Immature natural killer cell (primary cell): Measurements from ENCODE around the gene ELL. TPM values are rescaled to one million over a fixed set of nuclear protein-coding genes. Genes with fewer than 3 reads are reported as not detected.

Experiments
- DNase-seq, 3 donors: peaks; one replicate each; pipeline ENCODE4 v3.0.0; 2022; ENCODE audit warnings: mixed read lengths in 1 of 3
- H3K27ac Mint-ChIP-seq, 6 donors: one replicate each; pipeline ENCODE4 v1.8.0; 2020; ENCODE audit warnings: mixed read lengths in 6 of 6, mild to moderate bottlenecking in 5 of 6, inconsistent platforms in 4 of 6, moderate library complexity in 3 of 6
- H3K27me3 Mint-ChIP-seq, 3 donors: one replicate each; pipeline ENCODE4 v1.8.0; 2020 to 2021; ENCODE audit warnings: low read depth in 3 of 3, mild to moderate bottlenecking in 3 of 3, mixed read lengths in 3 of 3, moderate library complexity in 3 of 3, inconsistent platforms in 1 of 3
- H3K36me3 Mint-ChIP-seq, 3 donors: one replicate each; pipeline ENCODE4 v1.8.0; 2020; ENCODE audit warnings: mixed read lengths in 3 of 3, inconsistent platforms in 2 of 3, mild to moderate bottlenecking in 2 of 3
- H3K4me1 Mint-ChIP-seq, 2 donors: one replicate each; pipeline ENCODE4 v1.8.0; 2020; ENCODE audit warnings: inconsistent platforms in 2 of 2, mild to moderate bottlenecking in 2 of 2, mixed read lengths in 2 of 2, moderate library complexity in 1 of 2
- H3K4me3 Mint-ChIP-seq, 5 donors: one replicate each; pipeline ENCODE4 v1.8.0; 2020; ENCODE audit warnings: mild to moderate bottlenecking in 5 of 5, mixed read lengths in 5 of 5, inconsistent platforms in 3 of 5, moderate library complexity in 3 of 5
- H3K9me3 Mint-ChIP-seq, 6 donors: one replicate each; pipeline ENCODE4 v1.8.0; 2020; ENCODE audit warnings: mild to moderate bottlenecking in 6 of 6, mixed read lengths in 6 of 6, inconsistent platforms in 4 of 6, moderate library complexity in 3 of 6
- polyA plus RNA-seq, 3 donors: library from polyadenylated mRNA; unstranded; fragments of 300-500 nt; fragmentation: Illumina TruSeq; gene quantifications; one replicate each; pipeline ENCODE4 v1.2.3, GENCODE V29; 2021

ELL gene
- polyA plus RNA-seq, 3 donors from 2014 or later, result 9.1 to 21.1 (median 11.1) TPM

GRCh38 chr19:18522124-18522861 lies 423 bp upstream of the ELL start:
- no peaks in the 10 kb centered on the region for H3K36me3 Mint-ChIP-seq
- no peaks in the 10 kb centered on the region for H3K9me3 Mint-ChIP-seq
- H3K4me1 Mint-ChIP-seq, result peaks cover 19 to 29% of the 10 kb centered on the region in 2 donors
- peak; percentile 100 for DNase-seq
- H3K27ac Mint-ChIP-seq, result peak overlapping the region; percentile 93 to 97 (median 96)
- H3K27me3 Mint-ChIP-seq, result peaks cover 4 to 13% (median 10%) of the 10 kb centered on the region in 3 donors
- H3K4me3 Mint-ChIP-seq, result peak overlapping the region; percentile 90 to 99 (median 95)

- no peaks in the 10 kb centered on the region for H3K36me3 Mint-ChIP-seq
- peak overlapping the region; percentile 92 to 98 (median 96) for H3K27ac Mint-ChIP-seq
- DNase-seq, result peak in 1 of 3 donors; percentile 24
- peak overlapping the region; percentile 90 to 99 (median 97) for H3K4me3 Mint-ChIP-seq
- peaks cover 29 to 39% of the 10 kb centered on the region in 2 donors for H3K4me1 Mint-ChIP-seq
- H3K9me3 Mint-ChIP-seq, result no peaks in the 10 kb centered on the region
- H3K27me3 Mint-ChIP-seq, result peaks cover 4 to 13% (median 11%) of the 10 kb centered on the region in 3 donors
Measured at GRCh38 chr19:18520848-18521691, 800 bp downstream of the ELL start.

GRCh38 chr19:18519962-18520847 lies 1.7 kb downstream of the ELL start:
- DNase-seq, result peak; percentile 48 to 57 (median 55)
- peaks cover 33 to 47% of the 10 kb centered on the region in 2 donors for H3K4me1 Mint-ChIP-seq
- H3K36me3 Mint-ChIP-seq, result no peaks in the 10 kb centered on the region

GRCh38 chr19:18518639-18519038 lies 3.2 kb downstream of the ELL start:
- H3K27me3 Mint-ChIP-seq, result peaks cover 4 to 15% (median 11%) of the 10 kb centered on the region in 3 donors
- no peak overlapping the region for H3K4me3 Mint-ChIP-seq
- H3K9me3 Mint-ChIP-seq, result no peaks in the 10 kb centered on the region
- DNase-seq, result no peak
- no peak overlapping the region for H3K27ac Mint-ChIP-seq
- peaks cover 43 to 60% of the 10 kb centered on the region in 2 donors for H3K4me1 Mint-ChIP-seq
- H3K36me3 Mint-ChIP-seq, result no peaks in the 10 kb centered on the region

More at GRCh38 chr19:18519962-18520847, 1.7 kb downstream of the ELL start:
- peaks cover 4 to 13% (median 11%) of the 10 kb centered on the region in 3 donors for H3K27me3 Mint-ChIP-seq
- H3K9me3 Mint-ChIP-seq, result no peaks in the 10 kb centered on the region
- H3K27ac Mint-ChIP-seq, result peak overlapping the region; percentile 92 to 98 (median 96)
- peak overlapping the region; percentile 90 to 99 (median 95) for H3K4me3 Mint-ChIP-seq

- no peak for DNase-seq
- no peaks in the 10 kb centered on the region for H3K36me3 Mint-ChIP-seq
- H3K4me3 Mint-ChIP-seq, result no peak overlapping the region
- no peak overlapping the region for H3K27ac Mint-ChIP-seq
- no peaks in the 10 kb centered on the region for H3K9me3 Mint-ChIP-seq
- peaks cover 3 to 13% (median 11%) of the 10 kb centered on the region in 3 donors for H3K27me3 Mint-ChIP-seq
- H3K4me1 Mint-ChIP-seq, result peaks cover 52 to 69% of the 10 kb centered on the region in 2 donors
Measured at GRCh38 chr19:18517606-18518005, 4.3 kb downstream of the ELL start.

GRCh38 chr19:18515959-18516358 lies 5.9 kb downstream of the ELL start:
- H3K36me3 Mint-ChIP-seq, result no peaks in the 10 kb centered on the region
- H3K9me3 Mint-ChIP-seq, result no peaks in the 10 kb centered on the region
- peak overlapping the region in 3 of 6 donors; percentile 0 to 56 (median 40) for H3K27ac Mint-ChIP-seq
- peaks cover 0 to 6% (median 2%) of the 10 kb centered on the region in 3 donors for H3K27me3 Mint-ChIP-seq
- peaks cover 52 to 66% of the 10 kb centered on the region in 2 donors for H3K4me1 Mint-ChIP-seq
- no peak overlapping the region for H3K4me3 Mint-ChIP-seq
- no peak for DNase-seq

GRCh38 chr19:18514800-18515682 lies 6.8 kb downstream of the ELL start:
- Mint-ChIP-seq H3K36me3 (no peaks in the 10 kb centered on the region), H3K4me3 (peak overlapping the region in 1 of 5 donors; percentile 14), H3K4me1 (peaks cover 44 to 56% of the 10 kb centered on the region in 2 donors), H3K27ac (peak overlapping the region in 3 of 6 donors; percentile 48 to 72 (median 53)), H3K9me3 (no peaks in the 10 kb centered on the region), H3K27me3 (peaks cover 0 to 6% (median 4%) of the 10 kb centered on the region in 3 donors)
- no peak for DNase-seq

GRCh38 chr19:18513868-18514267 lies 8.0 kb downstream of the ELL start:
- Mint-ChIP-seq H3K9me3 (no peaks in the 10 kb centered on the region), H3K4me3 (no peak overlapping the region), H3K27ac (peak overlapping the region in 1 of 6 donors; percentile 53), H3K36me3 (no peaks in the 10 kb centered on the region), H3K4me1 (peaks cover 46 to 48% of the 10 kb centered on the region in 2 donors), H3K27me3 (peaks cover 0 to 5% (median 3%) of the 10 kb centered on the region in 3 donors)
- DNase-seq, result no peak

GRCh38 chr19:18510216-18510615 lies 11.7 kb downstream of the ELL start:
- DNase-seq, result no peak
- Mint-ChIP-seq H3K9me3 (no peaks in the 10 kb centered on the region), H3K4me3 (no peak overlapping the region), H3K36me3 (no peaks in the 10 kb centered on the region), H3K4me1 (peaks cover 56 to 63% of the 10 kb centered on the region in 2 donors), H3K27me3 (peaks cover 2 to 13% (median 3%) of the 10 kb centered on the region in 3 donors), H3K27ac (peak overlapping the region in 1 of 6 donors; percentile 23)

GRCh38 chr19:18508585-18508984 lies 13.3 kb downstream of the ELL start:
- H3K4me1 Mint-ChIP-seq, result peaks cover 59 to 69% of the 10 kb centered on the region in 2 donors
- no peaks in the 10 kb centered on the region for H3K36me3 Mint-ChIP-seq
- peak overlapping the region in 1 of 6 donors; percentile 45 for H3K27ac Mint-ChIP-seq
- H3K9me3 Mint-ChIP-seq, result no peaks in the 10 kb centered on the region
- no peak for DNase-seq
- peaks cover 2 to 21% (median 5%) of the 10 kb centered on the region in 3 donors for H3K27me3 Mint-ChIP-seq
- H3K4me3 Mint-ChIP-seq, result no peak overlapping the region

GRCh38 chr19:18507727-18508440 lies 14.0 kb downstream of the ELL start:
- H3K27ac Mint-ChIP-seq, result peak overlapping the region; percentile 79 to 89 (median 86)

More at GRCh38 chr19:18507727-18508440, 14.0 kb downstream of the ELL start:
- peaks cover 58 to 69% of the 10 kb centered on the region in 2 donors for H3K4me1 Mint-ChIP-seq
- H3K27me3 Mint-ChIP-seq, result peaks cover 2 to 23% (median 8%) of the 10 kb centered on the region in 3 donors
- H3K36me3 Mint-ChIP-seq, result no peaks in the 10 kb centered on the region
- no peaks in the 10 kb centered on the region for H3K9me3 Mint-ChIP-seq
- peak overlapping the region; percentile 69 to 79 (median 73) for H3K4me3 Mint-ChIP-seq
- no peak for DNase-seq
